ENCODE data around the gene BFSP2. TPM values are rescaled to one million over a fixed set of nuclear protein-coding genes. Genes with fewer than 3 reads are reported as not detected.

The BFSP2 gene
- total and polyA plus RNA-seq, 2 of the 4 experiments (the other 2 are of a cell fraction) = not detected

- Histone ChIP-seq H3K4me2 (ENCODE audit: low read depth, low read length) (no peak overlapping the region), H2AFZ (replicated peaks; ENCODE audit: low read length, poor library complexity) (no peak overlapping the region), H3K79me1 (ENCODE audit: low read depth in 1 of 2, low read length in 2 of 2) (no peaks in the 10 kb centered on the region; a peak in 1 of 4 replicates), H2BK5ac (ENCODE audit: low read depth, low read length, poor library complexity, severe bottlenecking) (no peak overlapping the region), H3K56ac (ENCODE audit: extremely low read depth, insufficient read depth, low read length) (no peak overlapping the region), H3K4ac (ENCODE audit: low read depth, low read length) (no peak overlapping the region), H3K9me3 (ENCODE audit: control insufficient read depth, insufficient read depth, low read length) (no peaks in the 10 kb centered on the region), H3K27ac (ENCODE audit: insufficient read depth, low read length) (no peak overlapping the region), H3K9me1 (ENCODE audit: insufficient read depth, low read length) (peaks cover 4% of the 10 kb centered on the region; the same call in 1 of the 2 replicates), H3K27me3 (ENCODE audit: control insufficient read depth, insufficient read depth, low read length) (no peaks in the 10 kb centered on the region), H3K18ac (ENCODE audit: low read depth, low read length) (no peak overlapping the region), H2BK15ac (ENCODE audit: low read depth, low read length) (no peak overlapping the region), H3K23ac (ENCODE audit: low read depth, low read length) (no peak overlapping the region), H3K36me3 (ENCODE audit: control insufficient read depth, insufficient read depth, low read length) (no peaks in the 10 kb centered on the region), H4K5ac (ENCODE audit: low read depth, low read length) (no peak overlapping the region), H2AK5ac (ENCODE audit: low read depth, low read length) (no peak overlapping the region), H4K91ac (ENCODE audit: insufficient read depth, low read depth, low read length) (no peak overlapping the region), H3K14ac (replicated peaks; ENCODE audit: low read depth, low read length) (no peak overlapping the region), H4K20me1 (ENCODE audit: insufficient read depth, low read length) (no peaks in the 10 kb centered on the region), H2AK9ac (replicated peaks; ENCODE audit: low read depth, low read length, poor library complexity) (no peak overlapping the region), H3K4me3 (ENCODE audit: insufficient read depth, low read depth, low read length) (no peak overlapping the region), H2BK120ac (ENCODE audit: low read depth, low read length) (no peak overlapping the region), H3K4me1 (ENCODE audit: control insufficient read depth, insufficient read depth, low read length) (no peaks in the 10 kb centered on the region; the same call in 1 of the 2 replicates), H3K9ac (ENCODE audit: low read depth, low read length) (no peak overlapping the region), H2BK20ac (ENCODE audit: low read depth, low read length) (no peak overlapping the region), H4K8ac (ENCODE audit: low read depth in 2 of 2, low read length in 2 of 2) (no peak overlapping the region)
- no TSS peak for BruUV-seq (replicated peaks)
- POLR2A ChIA-PET (ENCODE audit: unreplicated experiment) = no interaction called here
- dilution Hi-C loops (cut with HindIII; ENCODE audit: low sequenced_read_pairs, unreplicated experiment) (no loop called here), in situ Hi-C loops (cut with MboI; ENCODE audit: low sequenced_read_pairs) (no loop called here), intact Hi-C loops (cut with micrococcal nuclease) (no loop called here)
- TF ChIP-seq BHLHE40 (IDR thresholded peaks at IDR 0.05; ENCODE audit: low read depth, low read length) (no peak), MXI1 (IDR thresholded peaks at IDR 0.05; ENCODE audit: borderline replicate concordance, low read depth, low read length) (no peak), CEBPB (IDR thresholded peaks at IDR 0.05; ENCODE audit: low read depth, low read length) (no peak), POLR2A (IDR thresholded peaks at IDR 0.05; ENCODE audit: low read depth, low read length) (no peak), ELK1 (IDR thresholded peaks at IDR 0.05; ENCODE audit: borderline replicate concordance, low read depth, low read length) (no peak), NFE2L2 (IDR thresholded peaks at IDR 0.05; ENCODE audit: low read depth, low read length) (no peak), MAFK (IDR thresholded peaks at IDR 0.05; ENCODE audit: low read depth, low read length) (no peak), RCOR1 (IDR thresholded peaks at IDR 0.05; ENCODE audit: insufficient replicate concordance, low read length) (no peak), MAZ (IDR thresholded peaks at IDR 0.05; ENCODE audit: borderline replicate concordance, low read depth, low read length) (no peak), FOS (IDR thresholded peaks at IDR 0.05; ENCODE audit: low read depth, low read length) (no peak), RAD21 (IDR thresholded peaks at IDR 0.05; ENCODE audit: low read length) (no peak), SMC3 (IDR thresholded peaks at IDR 0.05; ENCODE audit: low read depth, low read length) (no peak), RFX5 (IDR thresholded peaks at IDR 0.05; ENCODE audit: low read depth, low read length) (no peak), CHD1 (IDR thresholded peaks at IDR 0.05; ENCODE audit: low read depth, low read length) (no peak)
- TF ChIP-seq, protein P1, sequence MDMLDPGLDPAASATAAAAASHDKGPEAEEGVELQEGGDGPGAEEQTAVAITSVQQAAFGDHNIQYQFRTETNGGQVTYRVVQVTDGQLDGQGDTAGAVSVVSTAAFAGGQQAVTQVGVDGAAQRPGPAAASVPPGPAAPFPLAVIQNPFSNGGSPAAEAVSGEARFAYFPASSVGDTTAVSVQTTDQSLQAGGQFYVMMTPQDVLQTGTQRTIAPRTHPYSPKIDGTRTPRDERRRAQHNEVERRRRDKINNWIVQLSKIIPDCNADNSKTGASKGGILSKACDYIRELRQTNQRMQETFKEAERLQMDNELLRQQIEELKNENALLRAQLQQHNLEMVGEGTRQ (IDR thresholded peaks at IDR 0.05; ENCODE audit: low read depth, low read length) = no peak
- TF ChIP-seq, protein P2, sequence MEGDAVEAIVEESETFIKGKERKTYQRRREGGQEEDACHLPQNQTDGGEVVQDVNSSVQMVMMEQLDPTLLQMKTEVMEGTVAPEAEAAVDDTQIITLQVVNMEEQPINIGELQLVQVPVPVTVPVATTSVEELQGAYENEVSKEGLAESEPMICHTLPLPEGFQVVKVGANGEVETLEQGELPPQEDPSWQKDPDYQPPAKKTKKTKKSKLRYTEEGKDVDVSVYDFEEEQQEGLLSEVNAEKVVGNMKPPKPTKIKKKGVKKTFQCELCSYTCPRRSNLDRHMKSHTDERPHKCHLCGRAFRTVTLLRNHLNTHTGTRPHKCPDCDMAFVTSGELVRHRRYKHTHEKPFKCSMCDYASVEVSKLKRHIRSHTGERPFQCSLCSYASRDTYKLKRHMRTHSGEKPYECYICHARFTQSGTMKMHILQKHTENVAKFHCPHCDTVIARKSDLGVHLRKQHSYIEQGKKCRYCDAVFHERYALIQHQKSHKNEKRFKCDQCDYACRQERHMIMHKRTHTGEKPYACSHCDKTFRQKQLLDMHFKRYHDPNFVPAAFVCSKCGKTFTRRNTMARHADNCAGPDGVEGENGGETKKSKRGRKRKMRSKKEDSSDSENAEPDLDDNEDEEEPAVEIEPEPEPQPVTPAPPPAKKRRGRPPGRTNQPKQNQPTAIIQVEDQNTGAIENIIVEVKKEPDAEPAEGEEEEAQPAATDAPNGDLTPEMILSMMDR (conservative IDR thresholded peaks at IDR 0.05; ENCODE audit: low read depth, low read length) = no peak
- no peak for DNase-seq
- no peak for ATAC-seq (ENCODE audit: low read depth)
- CTCF ChIA-PET = no interaction called here
- no CpG with 5 or more reads among the region's 6 CpGs for WGBS, 2 experiments (ENCODE audit: extremely low coverage in 2 of 2, insufficient read length in 1 of 2)
Measured at GRCh38 chr3:133512416-133513089, 112.7 kb downstream of the BFSP2 start.
